Loucy (cell line): ENCODE data around the gene PGS1.

ENCODE experiments used
- H2AFZ ChIP-seq: fragments of 200-600 bp; sonication (generic); 2 replicates; pipeline ENCODE4 v1.6.0; 2016; ENCODE audit warnings: antibody characterized with exemption, mild to moderate bottlenecking, low read length, moderate library complexity
- H3F3A ChIP-seq: fragments of 200-600 bp; 2 replicates; pipeline ENCODE4 v1.6.0; 2016; ENCODE audit warnings: antibody characterized with exemption, low read depth, mild to moderate bottlenecking
- H3K27me3 ChIP-seq: fragments of 200-600 bp; sonication (generic); 2 replicates; pipeline ENCODE4 v1.6.1; 2014; ENCODE audit warnings: low read length, mild to moderate bottlenecking; ENCODE audit not compliant: insufficient read depth, poor library complexity, severe bottlenecking
- H3K36me3 ChIP-seq: fragments of 200-600 bp; sonication (generic); 2 replicates; pipeline ENCODE4 v1.6.1; 2016; ENCODE audit warnings: low read length; ENCODE audit not compliant: insufficient read depth
- H3K4me1 ChIP-seq: fragments of 200-600 bp; sonication (generic); 2 replicates; pipeline ENCODE4 v1.5.1; 2014; ENCODE audit warnings: low read length, mild to moderate bottlenecking; ENCODE audit not compliant: insufficient read depth, poor library complexity, severe bottlenecking
- H3K4me2 ChIP-seq: fragments of 200-600 bp; sonication (generic); 2 replicates; pipeline ENCODE4 v1.6.0; 2014; ENCODE audit warnings: antibody characterized with exemption, low read length, low read depth, mild to moderate bottlenecking; ENCODE audit not compliant: poor library complexity, severe bottlenecking
- H3K4me3 ChIP-seq: fragments of 200-600 bp; sonication (generic); 2 replicates; pipeline ENCODE4 v1.5.1; 2014; ENCODE audit warnings: low read length, mild to moderate bottlenecking, mixed read lengths; ENCODE audit not compliant: poor library complexity, severe bottlenecking
- H3K79me2 ChIP-seq: fragments of 200-600 bp; sonication (generic); 2 replicates; pipeline ENCODE4 v1.6.1; 2014; ENCODE audit warnings: low read length; ENCODE audit not compliant: insufficient read depth
- H3K9ac ChIP-seq: fragments of 200-600 bp; sonication (generic); 2 replicates; pipeline ENCODE4 v1.6.0; 2014; ENCODE audit warnings: mild to moderate bottlenecking, low read depth, low read length, moderate library complexity; ENCODE audit not compliant: poor library complexity, severe bottlenecking
- H3K9me2 ChIP-seq: fragments of 200-600 bp; sonication (generic); replicated peaks from 2 replicates; pipeline ENCODE4 v1.6.1; 2016; ENCODE audit warnings: low read depth, low read length, mixed read lengths
- H3K9me3 ChIP-seq: fragments of 200-600 bp; sonication (generic); 2 replicates; pipeline ENCODE4 v1.6.1; 2014; ENCODE audit warnings: mild to moderate bottlenecking, antibody characterized with exemption, low read length, low read depth; ENCODE audit not compliant: insufficient read depth
- H4K20me1 ChIP-seq: fragments of 200-600 bp; sonication (generic); 2 replicates; pipeline ENCODE4 v1.6.0; 2014; ENCODE audit warnings: antibody characterized with exemption, low read length, mild to moderate bottlenecking; ENCODE audit not compliant: insufficient read depth, poor library complexity, severe bottlenecking
- EZH2phosphoT487 ChIP-seq: fragments of 200-600 bp; IDR thresholded peaks from 2 replicates; pipeline ENCODE4 v1.6.1; 2018; ENCODE audit warnings: antibody characterized with exemption, mild to moderate bottlenecking, moderate library complexity, borderline replicate concordance
- TF ChIP-seq, protein P1 (sequence below): fragments of 200-600 bp; sonication (generic); conservative IDR thresholded peaks from 2 replicates; pipeline ENCODE4 v1.5.1; 2014; ENCODE audit warnings: mild to moderate bottlenecking, antibody characterized with exemption, low read length

The PGS1 gene

DNA sequence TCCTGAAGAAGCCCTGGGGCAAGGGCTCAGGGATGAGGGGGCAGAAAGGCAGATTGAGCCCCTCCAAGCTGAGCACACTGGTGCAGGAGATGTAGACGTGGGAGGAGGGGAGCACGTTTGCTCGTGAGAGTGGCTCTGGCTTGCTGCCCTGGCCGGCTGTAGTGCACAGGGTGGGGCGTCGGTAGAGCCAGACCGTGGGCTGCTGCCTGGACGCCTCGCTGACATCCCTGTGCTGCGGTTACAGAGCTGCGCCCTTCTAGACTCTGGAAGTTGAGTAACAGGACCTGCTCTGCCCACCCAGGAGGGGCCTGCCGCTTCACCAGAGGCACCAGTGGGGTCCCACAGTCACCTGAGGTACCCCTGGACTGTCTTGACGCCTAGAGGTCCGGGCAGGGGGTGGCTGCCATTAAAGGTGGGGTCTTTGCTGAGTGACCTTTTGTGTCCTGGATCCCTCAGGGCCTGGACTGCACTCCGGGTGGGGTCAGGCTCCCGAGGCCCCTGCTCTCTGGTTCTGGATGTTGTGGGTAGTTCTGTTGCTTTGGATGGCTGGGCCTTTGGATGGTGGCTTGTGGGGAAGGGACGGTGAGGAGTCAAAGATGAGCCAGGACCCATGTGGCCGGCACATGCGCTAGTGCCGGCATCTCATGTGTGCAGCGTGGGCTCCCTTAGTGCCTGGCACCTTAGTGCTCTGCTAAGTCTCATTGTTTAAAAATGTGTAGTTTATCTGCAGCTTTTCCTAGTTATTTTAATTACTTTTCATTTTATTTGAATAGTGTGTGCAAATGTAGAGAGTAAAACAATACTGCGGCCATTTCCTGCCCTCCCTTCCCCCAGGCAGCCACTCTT is 41.7 kb downstream of the PGS1 start:
- TF ChIP-seq EZH2phosphoT487 = no peak
- TF ChIP-seq, protein P1, sequence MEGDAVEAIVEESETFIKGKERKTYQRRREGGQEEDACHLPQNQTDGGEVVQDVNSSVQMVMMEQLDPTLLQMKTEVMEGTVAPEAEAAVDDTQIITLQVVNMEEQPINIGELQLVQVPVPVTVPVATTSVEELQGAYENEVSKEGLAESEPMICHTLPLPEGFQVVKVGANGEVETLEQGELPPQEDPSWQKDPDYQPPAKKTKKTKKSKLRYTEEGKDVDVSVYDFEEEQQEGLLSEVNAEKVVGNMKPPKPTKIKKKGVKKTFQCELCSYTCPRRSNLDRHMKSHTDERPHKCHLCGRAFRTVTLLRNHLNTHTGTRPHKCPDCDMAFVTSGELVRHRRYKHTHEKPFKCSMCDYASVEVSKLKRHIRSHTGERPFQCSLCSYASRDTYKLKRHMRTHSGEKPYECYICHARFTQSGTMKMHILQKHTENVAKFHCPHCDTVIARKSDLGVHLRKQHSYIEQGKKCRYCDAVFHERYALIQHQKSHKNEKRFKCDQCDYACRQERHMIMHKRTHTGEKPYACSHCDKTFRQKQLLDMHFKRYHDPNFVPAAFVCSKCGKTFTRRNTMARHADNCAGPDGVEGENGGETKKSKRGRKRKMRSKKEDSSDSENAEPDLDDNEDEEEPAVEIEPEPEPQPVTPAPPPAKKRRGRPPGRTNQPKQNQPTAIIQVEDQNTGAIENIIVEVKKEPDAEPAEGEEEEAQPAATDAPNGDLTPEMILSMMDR = no peak
- H3K27me3 ChIP-seq = no peaks in the 10 kb centered on the region
- no peaks in the 10 kb centered on the region for H4K20me1 ChIP-seq
- H3K36me3 ChIP-seq = peaks cover 77% of the 10 kb centered on the region
- peaks cover 19% of the 10 kb centered on the region for H3K4me1 ChIP-seq
- no peak overlapping the region for H2AFZ ChIP-seq
- no peaks in the 10 kb centered on the region; the same call in 1 of the 2 replicates for H3K79me2 ChIP-seq
- no peak overlapping the region for H3K4me3 ChIP-seq
- H3K9ac ChIP-seq = no peak overlapping the region
- H3K4me2 ChIP-seq = no peak overlapping the region
- H3K9me2 ChIP-seq = no peaks in the 10 kb centered on the region
- H3F3A ChIP-seq = no peaks in the 10 kb centered on the region
- no peaks in the 10 kb centered on the region for H3K9me3 ChIP-seq

DNA sequence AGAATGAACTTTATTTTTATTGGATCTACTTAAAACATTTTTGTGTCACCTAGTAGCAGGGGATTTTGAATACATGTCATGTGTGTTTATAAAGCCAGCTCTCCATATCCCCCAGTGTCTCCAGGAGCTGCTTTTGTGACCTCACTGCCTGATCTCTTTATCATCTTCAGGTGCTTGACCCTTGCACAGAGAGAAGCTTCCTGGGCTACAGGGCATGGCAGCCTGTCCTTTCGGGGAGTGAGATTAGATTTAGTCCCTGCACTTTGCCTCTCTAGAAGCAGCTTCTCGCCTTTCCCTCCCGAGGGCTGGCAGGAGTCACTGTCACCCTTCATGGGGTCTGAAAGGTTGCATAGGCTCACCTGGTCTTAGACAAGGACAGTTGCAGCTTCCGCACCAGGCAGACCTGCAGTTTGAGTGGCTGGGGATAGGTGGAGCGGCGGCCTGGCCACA is 42.7 kb downstream of the PGS1 start:
- Histone ChIP-seq H3K36me3 (peaks cover 76% of the 10 kb centered on the region), H3K79me2 (no peaks in the 10 kb centered on the region; the same call in 1 of the 2 replicates), H3F3A (no peaks in the 10 kb centered on the region), H3K4me2 (no peak overlapping the region), H3K4me3 (no peak overlapping the region), H2AFZ (no peak overlapping the region), H4K20me1 (no peaks in the 10 kb centered on the region), H3K9me2 (no peaks in the 10 kb centered on the region), H3K27me3 (no peaks in the 10 kb centered on the region), H3K4me1 (peaks cover 12% of the 10 kb centered on the region), H3K9ac (no peak overlapping the region), H3K9me3 (no peaks in the 10 kb centered on the region)
- TF ChIP-seq, protein P1 = no peak
- no peak for TF ChIP-seq EZH2phosphoT487

DNA sequence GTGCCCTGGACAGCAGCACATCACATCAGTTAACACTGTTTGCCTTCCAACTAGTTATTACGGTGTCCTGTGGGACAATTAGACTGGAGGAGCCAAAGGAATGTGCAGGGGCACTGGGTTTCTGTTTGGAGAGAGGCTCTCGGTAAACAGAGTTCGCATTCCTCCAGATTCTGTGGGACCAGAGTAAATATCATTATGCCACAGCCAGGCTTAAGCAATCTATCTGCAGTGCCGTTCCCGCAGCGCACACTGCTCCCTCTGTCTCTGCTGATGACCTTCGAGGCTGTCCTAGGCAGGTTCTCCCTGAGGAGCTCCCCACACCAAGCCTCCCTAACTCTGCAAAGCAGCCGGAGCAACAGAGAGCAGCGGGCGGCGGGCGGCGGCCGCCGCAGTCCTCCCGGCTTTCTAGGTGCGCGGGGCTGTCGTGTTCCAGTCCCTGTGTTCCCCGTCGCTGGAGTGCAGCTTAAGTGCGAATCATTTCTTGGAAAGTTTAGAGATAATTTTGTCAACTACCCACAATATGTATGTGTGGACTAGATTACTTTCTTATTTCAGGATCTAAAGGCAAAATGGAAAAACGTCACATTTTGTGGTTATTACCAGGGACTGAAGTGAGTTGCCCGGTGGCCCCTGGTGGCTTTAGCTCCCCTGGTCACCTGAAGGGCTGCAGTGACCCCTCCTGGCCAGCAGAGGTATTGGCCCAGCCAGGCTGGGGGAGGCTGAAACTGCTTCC is 43.3 kb downstream of the PGS1 start:
- H3K4me1 ChIP-seq = peaks cover 6% of the 10 kb centered on the region
- H3K9me3 ChIP-seq = no peaks in the 10 kb centered on the region
- H3K79me2 ChIP-seq = no peaks in the 10 kb centered on the region; the same call in 1 of the 2 replicates
- no peak overlapping the region for H3K4me3 ChIP-seq
- no peaks in the 10 kb centered on the region for H3K27me3 ChIP-seq
- H4K20me1 ChIP-seq = no peaks in the 10 kb centered on the region
- no peaks in the 10 kb centered on the region for H3F3A ChIP-seq
- no peak overlapping the region for H2AFZ ChIP-seq
- H3K4me2 ChIP-seq = no peak overlapping the region
- peaks cover 79% of the 10 kb centered on the region for H3K36me3 ChIP-seq
- TF ChIP-seq, protein P1 = peak; percentile 98
- TF ChIP-seq EZH2phosphoT487 = no peak
- no peaks in the 10 kb centered on the region for H3K9me2 ChIP-seq
- no peak overlapping the region for H3K9ac ChIP-seq
